Smooth muscle cell (in vitro differentiated cells): ENCODE data around the gene MCM3AP. TPM values are rescaled to one million over a fixed set of nuclear protein-coding genes. Genes with fewer than 3 reads are reported as not detected.

Source experiments
- DNase-seq: peaks from one replicate; lab custom pipeline; 2025; ENCODE audit not compliant: unreplicated experiment; lab: John Stamatoyannopoulos, UW
- H2AFZ ChIP-seq: fragments of 200-600 bp; sonication (generic); 2 replicates; pipeline ENCODE4 v1.6.0; 2016; ENCODE audit warnings: antibody characterized with exemption, low read depth, mild to moderate bottlenecking
- H3F3A ChIP-seq: fragments of 200-600 bp; sonication (generic); 2 replicates; pipeline ENCODE4 v1.6.0; 2017; ENCODE audit warnings: antibody characterized with exemption, low read depth
- H3K27ac ChIP-seq: fragments of 200-600 bp; sonication (generic); 2 replicates; pipeline ENCODE4 v1.5.1; 2016; ENCODE audit warnings: low read depth, mild to moderate bottlenecking
- H3K27me3 ChIP-seq: fragments of 200-600 bp; sonication (generic); 2 replicates; pipeline ENCODE4 v1.6.1; 2016; ENCODE audit warnings: low read depth, mild to moderate bottlenecking
- H3K36me3 ChIP-seq: fragments of 200-600 bp; sonication (generic); 2 replicates; pipeline ENCODE4 v1.5.1; 2016; ENCODE audit warnings: low read depth
- H3K4me1 ChIP-seq: fragments of 200-600 bp; sonication (generic); 2 replicates; pipeline ENCODE4 v1.5.1; 2016; ENCODE audit warnings: low read depth
- H3K4me2 ChIP-seq: fragments of 200-600 bp; sonication (generic); 2 replicates; pipeline ENCODE4 v1.6.0; 2016; ENCODE audit warnings: mild to moderate bottlenecking
- H3K4me3 ChIP-seq: fragments of 200-600 bp; sonication (generic); 2 replicates; pipeline ENCODE4 v1.5.1; 2016; ENCODE audit warnings: mild to moderate bottlenecking
- H3K79me2 ChIP-seq: fragments of 200-600 bp; sonication (generic); 2 replicates; pipeline ENCODE4 v1.6.0; 2016; ENCODE audit warnings: low read depth, mild to moderate bottlenecking
- H3K9ac ChIP-seq: fragments of 200-600 bp; sonication (generic); 2 replicates; pipeline ENCODE4 v1.6.0; 2016; ENCODE audit warnings: low read depth
- H3K9me3 ChIP-seq: fragments of 200-600 bp; sonication (generic); replicated peaks from 2 replicates; pipeline ENCODE4 v1.5.1; 2016; ENCODE audit warnings: low read depth
- H4K20me1 ChIP-seq: fragments of 200-600 bp; sonication (generic); 2 replicates; pipeline ENCODE4 v1.6.0; 2016; ENCODE audit warnings: low read depth
- CTCF ChIP-seq: fragments of 200-600 bp; sonication (generic); IDR thresholded peaks from 2 replicates; pipeline ENCODE4 v1.5.1; 2017; ENCODE audit warnings: borderline replicate concordance, mild to moderate bottlenecking, antibody characterized with exemption; ENCODE audit not compliant: insufficient read depth, poor library complexity, severe bottlenecking
- WGBS: methylation state at CpG from one replicate; pipeline ENCODE4 v1.1.7; 2016; ENCODE audit warnings: low lambda C conversion rate; 5-methylcytosine and 5-hydroxymethylcytosine counted together
- polyA plus RNA-seq: library from polyadenylated mRNA; unstranded; fragments of >200 nt; fragmentation: Nextera tagmentation; extraction: Ambion mirVana; gene quantifications from 2 replicates; pipeline ENCODE4 v1.2.1, GENCODE V29; 2016
- total RNA-seq: library from RNA; depleted of rRNA; stranded (reverse); fragments of >200 nt; gene quantifications from 2 replicates; pipeline ENCODE4 v1.2.3, GENCODE V29; 2014

Gene MCM3AP
- total and polyA plus RNA-seq, 2 experiments from 2014 or later: 39.2 to 51.5 TPM

GRCh38 chr21:46194374-46195334 is 90.8 kb downstream of the MCM3AP start:
- H3K4me2 ChIP-seq: no peak overlapping the region
- H3K79me2 ChIP-seq: peaks cover 2% of the 10 kb centered on the region
- 97% methylated on average over 34 of the region's 34 CpGs for WGBS
- H2AFZ ChIP-seq: no peak overlapping the region
- no peaks in the 10 kb centered on the region for H4K20me1 ChIP-seq
- TF ChIP-seq CTCF: no peak
- H3K27ac ChIP-seq: no peak overlapping the region
- H3K4me3 ChIP-seq: no peak overlapping the region
- no peaks in the 10 kb centered on the region for H3K27me3 ChIP-seq
- no peaks in the 10 kb centered on the region for H3K9me3 ChIP-seq
- no peak for DNase-seq
- H3K36me3 ChIP-seq: no peaks in the 10 kb centered on the region
- H3K4me1 ChIP-seq: no peaks in the 10 kb centered on the region
- H3K9ac ChIP-seq: no peak overlapping the region
- H3F3A ChIP-seq: no peaks in the 10 kb centered on the region

- Histone ChIP-seq H3K36me3 (no peaks in the 10 kb centered on the region), H3K4me3 (no peak overlapping the region), H3K9me3 (no peaks in the 10 kb centered on the region), H3F3A (no peaks in the 10 kb centered on the region), H3K27me3 (no peaks in the 10 kb centered on the region), H3K9ac (no peak overlapping the region), H3K4me2 (no peak overlapping the region), H3K4me1 (peaks cover 2% of the 10 kb centered on the region), H3K79me2 (peaks cover 2% of the 10 kb centered on the region), H3K27ac (no peak overlapping the region), H4K20me1 (no peaks in the 10 kb centered on the region), H2AFZ (no peak overlapping the region)
- 98% methylated on average over 10 of the region's 10 CpGs for WGBS
- TF ChIP-seq CTCF: no peak
- no peak for DNase-seq
These were observed 91.5 kb downstream of the MCM3AP start for GRCh38 chr21:46193829-46194373.

GRCh38 chr21:46191686-46192575 is 93.5 kb downstream of the MCM3AP start:
- H3K4me3 ChIP-seq: no peak overlapping the region

More at GRCh38 chr21:46191686-46192575, 93.5 kb downstream of the MCM3AP start:
- no peak overlapping the region for H3K4me2 ChIP-seq
- no peaks in the 10 kb centered on the region for H3F3A ChIP-seq
- no peaks in the 10 kb centered on the region for H3K9me3 ChIP-seq
- H3K36me3 ChIP-seq: no peaks in the 10 kb centered on the region
- no peak overlapping the region for H3K27ac ChIP-seq
- no peak for TF ChIP-seq CTCF
- no peak overlapping the region for H2AFZ ChIP-seq
- no peak for DNase-seq
- no peaks in the 10 kb centered on the region for H3K27me3 ChIP-seq
- no peaks in the 10 kb centered on the region for H3K79me2 ChIP-seq
- 97% methylated on average over 20 of the region's 20 CpGs for WGBS
- no peaks in the 10 kb centered on the region for H4K20me1 ChIP-seq
- peaks cover 6% of the 10 kb centered on the region for H3K4me1 ChIP-seq
- H3K9ac ChIP-seq: no peak overlapping the region
